DMS53 treated with DMSO at 0.1 percent for 48 hours (cell line): ENCODE measurements around the gene PALS1.
"Not testable (repeated sequence)": the region's sequence is repeated elsewhere in the genome, so short reads cannot be mapped to it uniquely, and the experiment has no call there.

Experiments
- DNase-seq: peaks from one replicate; lab custom pipeline; 2025; ENCODE audit not compliant: unreplicated experiment; lab: John Stamatoyannopoulos, UW

PALS1 gene

GRCh38 chr14:67257906-67258305 lies 16.7 kb downstream of the PALS1 start:
- no peak for DNase-seq

GRCh38 chr14:67260965-67261364 lies 19.7 kb downstream of the PALS1 start:
- no peak for DNase-seq

- no peak for DNase-seq
Observed at GRCh38 chr14:67263499-67264149, 22.4 kb downstream of the PALS1 start.

- DNase-seq: no peak
Observed at GRCh38 chr14:67265131-67265530, 23.9 kb downstream of the PALS1 start.

GRCh38 chr14:67267576-67268328 lies 26.5 kb downstream of the PALS1 start:
- no peak for DNase-seq

- no peak for DNase-seq
Observed at GRCh38 chr14:67268426-67269150, 27.4 kb downstream of the PALS1 start.

GRCh38 chr14:67269298-67270060 lies 28.2 kb downstream of the PALS1 start:
- DNase-seq: no peak

- no peak for DNase-seq
Observed at GRCh38 chr14:67270145-67270753, 29.0 kb downstream of the PALS1 start.

- DNase-seq: no peak
Observed at GRCh38 chr14:67270933-67271332, 29.7 kb downstream of the PALS1 start.

GRCh38 chr14:67273281-67273680 lies 32.0 kb downstream of the PALS1 start:
- DNase-seq: not testable (repeated sequence)

- no peak for DNase-seq
Observed at GRCh38 chr14:67276131-67276530, 34.9 kb downstream of the PALS1 start.

GRCh38 chr14:67280506-67280905 lies 39.3 kb downstream of the PALS1 start:
- no peak for DNase-seq

GRCh38 chr14:67285876-67286452 lies 44.7 kb downstream of the PALS1 start:
- peak; percentile 7 for DNase-seq
